Measurements from ENCODE around the gene PHLDB1.

DNA sequence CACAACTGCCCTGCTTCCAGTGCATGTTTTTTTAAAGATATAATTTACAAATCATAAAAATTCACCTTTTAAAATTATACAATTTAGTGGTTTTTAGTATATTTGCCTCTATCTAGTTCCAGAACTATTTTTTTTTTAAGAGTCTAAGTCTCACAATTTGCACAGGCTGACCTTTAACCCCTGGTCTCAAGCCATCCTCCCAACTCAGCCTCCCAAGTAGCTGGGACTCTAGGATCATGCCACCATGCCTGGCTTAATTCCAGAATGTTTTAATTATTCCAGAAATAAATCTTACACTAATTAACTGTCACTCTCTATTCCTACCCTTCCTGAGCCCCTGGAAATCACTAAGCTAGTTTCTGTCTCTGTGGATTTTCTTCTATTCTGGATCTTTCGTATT lies 36.6 kb upstream of the PHLDB1 start:
- no peak for TF ChIP-seq POLR2A (IDR thresholded peaks at IDR 0.05)
- TF ChIP-seq, protein P1, sequence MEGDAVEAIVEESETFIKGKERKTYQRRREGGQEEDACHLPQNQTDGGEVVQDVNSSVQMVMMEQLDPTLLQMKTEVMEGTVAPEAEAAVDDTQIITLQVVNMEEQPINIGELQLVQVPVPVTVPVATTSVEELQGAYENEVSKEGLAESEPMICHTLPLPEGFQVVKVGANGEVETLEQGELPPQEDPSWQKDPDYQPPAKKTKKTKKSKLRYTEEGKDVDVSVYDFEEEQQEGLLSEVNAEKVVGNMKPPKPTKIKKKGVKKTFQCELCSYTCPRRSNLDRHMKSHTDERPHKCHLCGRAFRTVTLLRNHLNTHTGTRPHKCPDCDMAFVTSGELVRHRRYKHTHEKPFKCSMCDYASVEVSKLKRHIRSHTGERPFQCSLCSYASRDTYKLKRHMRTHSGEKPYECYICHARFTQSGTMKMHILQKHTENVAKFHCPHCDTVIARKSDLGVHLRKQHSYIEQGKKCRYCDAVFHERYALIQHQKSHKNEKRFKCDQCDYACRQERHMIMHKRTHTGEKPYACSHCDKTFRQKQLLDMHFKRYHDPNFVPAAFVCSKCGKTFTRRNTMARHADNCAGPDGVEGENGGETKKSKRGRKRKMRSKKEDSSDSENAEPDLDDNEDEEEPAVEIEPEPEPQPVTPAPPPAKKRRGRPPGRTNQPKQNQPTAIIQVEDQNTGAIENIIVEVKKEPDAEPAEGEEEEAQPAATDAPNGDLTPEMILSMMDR (IDR thresholded peaks at IDR 0.05) = no peak
